ENCODE data around the gene CABLES1.

GRCh38 chr18:23203891-23204432, 68.7 kb downstream of the CABLES1 start:
- TF ChIP-seq CTCF (IDR thresholded peaks at IDR 0.05) (no peak), POLR2A (IDR thresholded peaks at IDR 0.05) (no peak)
